NCI-H82 treated with DMSO at 0.1 percent for 48 hours (cell line): Measurements from ENCODE around the gene TRAPPC2L.

Experiments used
- DNase-seq: peaks from one replicate; lab custom pipeline; 2025; ENCODE audit not compliant: unreplicated experiment; lab: John Stamatoyannopoulos, UW

Gene TRAPPC2L

GRCh38 chr16:88856828-88857727, at the start of gene TRAPPC2L, which contains the start of gene GALNS:
TRAPPC2L (plus strand) TSS chr16:88857127; CDS start chr16:88857151, 24 bp downstream.
GALNS (minus strand) TSS chr16:88856947; CDS start chr16:88856877, 70 bp downstream.
- DNase-seq, result peak; percentile 67

GRCh38 chr16:88807142-88807625, 49.7 kb upstream of the TRAPPC2L start:
- no peak for DNase-seq

- no peak for DNase-seq
These were observed 49.1 kb upstream of the TRAPPC2L start for GRCh38 chr16:88807626-88808453.

- DNase-seq, result no peak
These were observed 47.8 kb upstream of the TRAPPC2L start for GRCh38 chr16:88809068-88809675.

GRCh38 chr16:88809676-88810165, 47.2 kb upstream of the TRAPPC2L start:
- no peak for DNase-seq

GRCh38 chr16:88810166-88810911, 46.6 kb upstream of the TRAPPC2L start:
- DNase-seq, result no peak

GRCh38 chr16:88810912-88811768, 45.8 kb upstream of the TRAPPC2L start:
- DNase-seq, result no peak

GRCh38 chr16:88811769-88812512, 45.0 kb upstream of the TRAPPC2L start, which contains the start of gene APRT:
APRT (minus strand) TSS chr16:88811928; CDS start chr16:88811899, 29 bp downstream.
- DNase-seq, result peak; percentile 69

- no peak for DNase-seq
These were observed 44.2 kb upstream of the TRAPPC2L start for GRCh38 chr16:88812513-88813268.

- no peak for DNase-seq
These were observed 43.4 kb upstream of the TRAPPC2L start for GRCh38 chr16:88813269-88814143.

GRCh38 chr16:88814144-88814502, 42.8 kb upstream of the TRAPPC2L start:
- DNase-seq, result no peak

- DNase-seq, result no peak
These were observed 41.7 kb upstream of the TRAPPC2L start for GRCh38 chr16:88815227-88815626.

- DNase-seq, result no peak
These were observed 40.9 kb upstream of the TRAPPC2L start for GRCh38 chr16:88815901-88816589.

- no peak for DNase-seq
These were observed 40.0 kb upstream of the TRAPPC2L start for GRCh38 chr16:88816736-88817535.

GRCh38 chr16:88817785-88818574, 38.9 kb upstream of the TRAPPC2L start:
- no peak for DNase-seq
